ENCODE measurements around the gene TFAM.
A peak's percentile ranks its signal among the peaks of the same experiment; 100 is the strongest.

Gene TFAM

DNA sequence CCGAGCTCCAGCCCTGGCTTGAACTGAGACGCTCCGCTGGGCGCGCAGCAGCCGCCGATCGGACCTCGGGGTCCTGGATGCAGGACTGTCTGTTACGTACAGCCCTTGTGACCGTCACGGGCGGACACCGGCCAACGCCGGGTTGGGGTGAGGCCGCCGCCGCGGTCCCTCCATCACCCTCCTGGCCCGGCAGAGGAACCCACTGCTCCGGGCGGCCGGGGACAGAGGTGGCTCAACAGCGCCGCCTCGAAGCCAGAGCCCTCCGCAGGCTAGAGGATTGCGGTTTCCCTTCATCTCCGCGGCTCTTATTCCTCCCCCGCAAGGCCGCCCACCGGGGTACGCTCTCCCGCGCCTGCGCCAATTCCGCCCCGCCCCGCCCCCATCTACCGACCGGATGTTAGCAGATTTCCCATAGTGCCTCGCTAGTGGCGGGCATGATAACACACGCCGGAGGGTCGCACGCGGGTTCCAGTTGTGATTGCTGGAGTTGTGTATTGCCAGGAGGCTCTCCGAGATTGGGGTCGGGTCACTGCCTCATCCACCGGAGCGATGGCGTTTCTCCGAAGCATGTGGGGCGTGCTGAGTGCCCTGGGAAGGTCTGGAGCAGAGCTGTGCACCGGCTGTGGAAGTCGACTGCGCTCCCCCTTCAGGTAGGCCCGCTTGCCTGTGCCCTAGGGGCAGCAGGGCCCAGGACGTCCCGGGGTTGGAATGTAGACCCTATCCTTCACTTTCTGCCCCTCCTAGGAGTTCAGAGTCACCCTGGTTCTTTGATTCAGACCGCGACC, at the start of gene TFAM:
Gene TFAM (plus strand): TSS at position 412 of the 785 bp plus-strand sequence. CDS start 138 bp downstream, at position 550.
- peak; percentile 73 for DNase-seq (ENCODE audit: low read depth)

DNA sequence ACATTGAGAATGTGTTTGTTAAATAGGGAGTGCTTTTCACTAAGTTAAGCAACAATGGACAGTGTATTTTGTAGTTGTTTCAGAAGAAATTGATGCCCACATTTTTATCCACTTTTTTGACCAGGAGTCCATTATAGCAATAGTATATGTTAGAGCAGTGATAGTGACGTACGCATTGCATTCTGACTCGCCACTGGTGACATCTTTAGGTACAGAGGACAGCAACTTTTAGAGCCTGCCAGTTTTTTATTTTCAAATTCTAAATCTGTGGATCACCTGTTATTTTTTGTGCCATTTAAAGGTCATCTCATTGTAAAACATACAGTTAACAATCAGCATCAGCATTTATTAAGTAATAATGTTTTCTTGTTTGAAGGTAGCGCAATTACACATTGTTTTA, 49.0 kb upstream of the TFAM start:
- no peak for DNase-seq (ENCODE audit: low read depth)

DNA sequence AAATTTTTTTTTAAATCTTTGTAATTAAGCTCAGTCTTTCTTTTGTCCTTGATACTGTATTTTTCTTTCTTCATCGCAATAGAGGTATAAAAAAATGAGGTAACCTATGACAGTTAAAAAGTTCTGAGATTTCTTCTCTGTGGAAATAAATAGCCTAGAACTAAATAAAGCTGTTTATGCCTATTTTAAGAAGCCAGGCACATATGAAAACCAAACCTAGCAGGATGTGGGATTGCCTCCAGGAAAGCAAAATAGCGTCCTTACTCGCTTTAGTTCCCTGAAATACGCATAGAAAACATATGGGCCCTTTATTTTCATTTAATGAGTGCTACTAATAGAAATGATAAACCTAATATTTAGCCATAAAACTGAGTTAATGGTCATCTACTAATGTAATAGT, 43.8 kb upstream of the TFAM start:
- no peak for DNase-seq (ENCODE audit: low read depth)

DNA sequence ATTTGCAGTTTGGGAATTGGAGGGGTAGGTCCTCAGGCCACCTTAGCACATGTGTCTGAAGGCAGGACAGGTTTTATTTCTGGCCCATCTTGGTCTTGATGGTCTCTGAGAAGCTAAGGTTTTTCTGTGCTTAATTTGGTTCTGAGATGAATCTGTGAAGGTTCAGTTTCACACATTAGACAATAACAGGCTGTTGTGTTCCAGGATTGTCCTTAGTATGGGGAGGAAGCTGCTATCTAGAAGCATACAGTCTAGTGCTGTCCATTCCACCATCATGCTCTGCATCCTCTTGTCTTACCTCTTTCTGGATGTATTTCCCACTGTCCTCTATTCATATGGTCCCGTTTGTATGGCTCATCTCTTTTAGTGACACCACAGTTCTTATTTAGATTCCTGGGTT, 43.3 kb upstream of the TFAM start:
- DNase-seq (ENCODE audit: low read depth), result no peak

DNA sequence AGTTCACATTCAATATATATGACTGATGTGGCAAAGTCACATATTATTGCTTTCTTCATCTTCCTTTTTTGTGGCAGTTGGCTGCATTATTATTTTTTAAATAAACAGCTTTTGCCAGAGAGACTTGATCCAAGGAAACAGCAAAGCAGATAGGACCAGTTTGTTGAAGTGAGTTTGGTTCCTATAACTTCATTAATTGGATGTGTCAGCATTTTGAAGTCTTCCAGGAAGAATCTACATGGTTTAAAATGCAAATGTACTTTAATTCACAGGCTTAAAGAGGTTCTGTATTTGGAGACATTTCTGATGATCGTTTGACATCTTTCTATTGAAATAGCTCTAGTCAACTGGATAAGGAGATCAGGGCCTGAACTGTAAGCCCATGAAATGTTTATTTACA, 37.2 kb upstream of the TFAM start:
- no peak for DNase-seq (ENCODE audit: low read depth)

- no peak for DNase-seq (ENCODE audit: low read depth)
These were observed 36.6 kb upstream of the TFAM start for GRCh38 chr10:58348571-58349033.

- DNase-seq (ENCODE audit: low read depth), result no peak
These were observed 35.2 kb upstream of the TFAM start for GRCh38 chr10:58350023-58350422.

DNA sequence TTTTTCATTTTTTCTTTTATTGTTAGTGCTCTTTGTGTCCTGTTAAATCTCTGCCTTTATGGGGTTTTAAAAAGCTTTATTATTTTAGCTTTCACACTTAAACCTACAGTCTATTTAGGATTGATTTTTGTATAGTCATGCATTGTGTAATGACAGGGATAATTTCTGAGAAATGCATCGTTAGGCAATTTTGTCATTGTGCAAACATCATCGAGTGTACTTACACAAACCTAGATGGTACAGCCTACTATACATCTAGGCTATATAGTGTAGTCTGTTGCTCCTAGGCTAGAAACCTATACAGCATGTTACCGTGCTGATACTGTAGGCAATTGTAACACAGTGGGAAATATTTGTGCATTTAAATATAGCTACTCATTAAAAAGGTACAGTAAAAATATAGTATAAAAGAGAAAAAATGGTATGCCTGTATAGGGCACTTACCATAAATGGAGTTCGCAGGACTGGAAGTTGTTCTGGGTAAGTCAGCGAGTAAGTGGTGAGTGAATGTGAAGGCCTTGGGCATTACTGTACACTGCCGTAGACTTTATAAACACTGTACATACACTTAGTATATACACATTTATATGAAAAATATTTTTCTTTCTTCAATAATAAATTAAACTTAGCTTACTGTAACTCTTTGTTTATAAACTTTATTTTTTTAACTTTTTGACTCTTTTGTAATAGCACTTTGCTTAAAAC, 34.4 kb upstream of the TFAM start:
- no peak for DNase-seq (ENCODE audit: low read depth)

DNA sequence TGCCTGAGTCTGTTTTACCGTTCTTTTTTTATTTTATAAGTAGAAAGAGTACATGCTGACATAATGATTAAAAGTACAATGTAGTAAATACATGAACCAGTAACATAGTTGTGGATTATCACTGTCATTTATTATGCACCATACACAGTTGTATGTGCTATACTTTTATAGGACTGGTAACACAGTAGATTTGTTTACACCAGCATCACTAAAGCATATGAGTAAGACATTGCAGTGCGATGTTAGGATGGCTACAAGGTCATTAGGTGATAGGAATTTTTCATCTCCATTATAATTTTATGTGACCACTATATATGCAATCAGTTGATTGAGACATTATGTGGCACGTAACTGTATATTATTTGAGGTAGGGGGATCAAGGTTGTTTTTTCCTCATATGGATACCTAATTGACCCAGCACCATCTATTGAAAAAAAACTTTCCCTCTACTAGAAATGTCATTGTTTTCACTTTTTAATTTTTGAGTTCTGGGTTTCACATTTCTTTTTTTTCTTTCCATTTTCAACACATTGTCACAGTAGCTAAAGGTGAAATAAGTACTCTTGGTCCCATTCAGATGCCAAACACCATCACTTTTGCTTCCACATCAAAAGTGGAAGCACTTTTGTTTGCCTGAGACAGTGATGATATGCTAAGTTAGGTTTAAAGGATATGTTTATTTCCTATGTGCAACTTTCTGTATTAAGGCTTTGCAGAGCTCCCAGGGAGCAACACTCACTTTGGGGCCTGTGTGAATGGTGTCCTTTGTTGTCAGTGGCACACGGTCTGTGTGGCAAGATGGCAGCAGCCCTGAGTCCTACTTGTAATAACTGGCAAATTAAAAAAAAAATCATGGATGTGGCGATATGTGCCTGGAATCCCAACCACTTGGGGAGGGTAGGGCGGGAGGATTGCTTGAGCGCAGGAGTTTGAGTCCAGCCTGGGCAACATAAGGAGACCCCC, 33.3 kb upstream of the TFAM start:
- no peak for DNase-seq (ENCODE audit: low read depth)

- DNase-seq (ENCODE audit: low read depth), result no peak
These were observed 32.1 kb upstream of the TFAM start for GRCh38 chr10:58352956-58353610.

DNA sequence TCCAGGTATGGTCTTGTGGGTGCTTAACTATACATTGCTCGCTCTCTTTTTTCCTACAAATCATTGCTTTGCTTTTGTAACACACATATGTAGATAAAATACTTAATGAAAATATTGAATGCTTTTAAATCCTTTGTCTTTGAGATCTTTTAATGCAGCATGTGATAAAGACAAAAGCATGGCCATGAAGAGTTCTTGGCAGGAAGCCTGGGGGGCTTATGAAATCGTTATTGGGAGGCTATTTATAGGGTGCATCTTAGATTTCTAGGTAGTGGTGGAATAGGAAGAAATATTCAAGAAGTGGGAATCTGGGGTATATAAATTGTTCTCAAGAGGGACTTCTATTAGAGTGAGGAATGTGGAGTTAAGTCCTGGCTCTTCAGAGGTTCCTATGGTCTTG, 28.5 kb upstream of the TFAM start:
- DNase-seq (ENCODE audit: low read depth), result no peak

DNA sequence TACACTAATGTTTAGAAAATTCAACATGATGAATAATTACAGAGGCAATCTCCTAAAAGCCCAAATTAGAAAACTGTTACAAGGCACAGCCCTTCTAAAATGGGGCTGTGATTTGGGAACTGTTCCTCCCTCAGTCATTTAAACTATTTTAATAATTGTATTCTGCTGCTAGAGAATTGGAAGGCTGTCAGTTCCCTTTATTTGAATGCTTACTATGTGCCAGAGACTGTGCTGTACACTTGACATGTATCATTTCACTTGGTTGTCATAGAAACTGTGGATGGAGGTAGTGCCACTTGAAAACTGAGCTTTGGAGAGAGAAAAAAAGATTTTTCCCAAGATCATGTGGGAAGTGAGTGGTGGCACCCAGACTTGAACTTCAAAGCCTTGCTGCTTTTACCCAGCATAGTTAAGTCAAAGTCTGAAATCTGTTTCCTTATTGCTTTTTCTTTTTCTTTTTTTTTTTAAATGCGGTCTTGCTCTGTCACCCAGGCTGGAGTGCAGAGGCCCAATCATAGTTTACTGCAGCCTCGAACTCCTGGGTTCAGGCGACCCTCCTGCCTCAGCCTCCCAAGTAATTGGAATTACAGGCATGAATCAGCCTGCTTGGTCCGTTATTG, 26.8 kb upstream of the TFAM start:
- no peak for DNase-seq (ENCODE audit: low read depth)

DNA sequence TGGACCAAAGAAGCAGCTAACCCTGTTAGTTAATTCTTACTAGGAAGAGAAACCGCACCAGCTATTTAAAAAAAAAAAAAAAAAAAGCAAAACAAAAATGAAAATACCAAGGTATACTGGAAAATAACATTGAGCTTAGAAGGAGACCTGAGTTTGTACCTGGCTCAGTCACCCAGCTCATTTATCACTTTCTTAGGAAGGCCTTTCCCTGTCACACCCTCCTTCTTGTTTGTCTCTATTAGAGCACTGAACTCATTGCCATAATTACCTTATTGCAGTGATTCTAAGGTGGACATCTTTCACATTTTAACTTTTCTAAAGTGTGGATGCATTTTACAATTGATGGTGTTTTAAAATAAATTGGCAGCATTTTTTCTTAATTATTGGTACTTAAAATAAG, 26.3 kb upstream of the TFAM start:
- no peak for DNase-seq (ENCODE audit: low read depth)

DNA sequence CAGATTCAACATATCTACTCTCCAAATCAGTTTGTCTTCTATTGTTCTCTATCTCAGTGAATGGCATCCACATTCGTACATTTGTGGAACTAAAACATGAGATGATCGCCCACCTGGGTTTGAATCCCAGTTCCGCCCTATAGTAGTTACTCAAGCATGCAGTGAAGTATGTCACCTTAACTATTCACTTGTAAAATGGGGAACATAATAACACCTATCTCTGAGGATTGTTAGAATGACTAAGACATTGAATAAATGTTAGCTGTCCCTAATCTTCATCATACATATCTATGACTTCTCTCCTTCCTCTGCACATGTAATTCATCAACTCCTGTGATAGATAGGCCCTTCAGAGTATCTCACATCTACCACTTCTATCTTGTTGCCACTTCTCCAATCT, 25.7 kb upstream of the TFAM start:
- DNase-seq (ENCODE audit: low read depth), result no peak

- no peak for DNase-seq (ENCODE audit: low read depth)
These were observed 24.7 kb upstream of the TFAM start for GRCh38 chr10:58360412-58361004.

DNA sequence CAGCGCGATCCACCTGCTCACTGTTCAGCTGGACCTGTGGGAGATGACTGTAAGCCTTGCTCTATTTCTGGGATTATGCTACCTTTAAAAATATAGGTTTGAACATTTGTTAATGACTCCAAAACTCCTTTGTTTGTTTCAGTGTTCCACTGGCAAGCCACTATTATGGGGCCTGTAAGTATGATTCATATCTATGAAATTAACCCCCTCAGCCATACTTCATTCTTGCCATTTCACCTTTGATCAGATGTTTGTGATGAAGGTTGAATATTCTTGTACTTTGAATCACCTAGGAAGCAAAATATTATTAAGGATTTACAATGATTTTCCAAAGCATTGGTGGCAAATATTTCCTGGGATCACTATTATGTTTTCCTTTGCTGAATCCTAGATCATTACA, 23.9 kb upstream of the TFAM start:
- DNase-seq (ENCODE audit: low read depth), result no peak

DNA sequence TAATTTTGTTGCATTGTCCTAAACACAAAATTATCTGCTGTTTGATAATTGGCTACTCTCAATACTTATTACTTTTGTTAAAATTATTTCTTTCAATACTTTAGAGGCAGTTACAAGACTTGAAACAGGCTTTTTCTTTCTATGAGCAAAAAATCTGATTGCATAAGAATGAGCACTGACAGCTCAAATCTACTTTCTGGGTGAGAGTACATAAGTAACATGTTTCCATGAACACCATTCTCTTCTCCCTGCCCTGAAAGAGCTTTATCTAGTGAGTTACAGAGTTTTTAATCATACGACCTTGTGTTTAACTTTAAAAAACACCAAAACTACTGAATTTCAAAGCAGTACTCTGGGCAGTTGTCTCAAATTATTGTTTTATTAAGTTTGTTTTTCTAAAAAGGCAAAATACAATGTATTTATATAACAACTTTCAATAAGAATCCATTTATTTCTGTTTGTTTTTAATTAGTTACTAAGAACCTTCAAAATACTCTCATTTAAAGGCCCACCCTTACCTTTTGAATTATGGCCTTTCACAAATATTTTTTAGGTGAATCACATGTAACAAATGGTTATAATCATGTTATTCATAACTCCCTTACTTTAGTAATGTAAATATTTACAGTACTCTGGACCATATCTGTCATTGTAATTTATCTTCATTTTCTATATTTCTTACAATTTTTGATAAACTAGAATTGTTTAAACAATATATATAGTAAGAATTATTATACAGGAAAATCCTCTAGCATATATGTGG, 23.0 kb upstream of the TFAM start:
- DNase-seq (ENCODE audit: low read depth), result no peak

DNA sequence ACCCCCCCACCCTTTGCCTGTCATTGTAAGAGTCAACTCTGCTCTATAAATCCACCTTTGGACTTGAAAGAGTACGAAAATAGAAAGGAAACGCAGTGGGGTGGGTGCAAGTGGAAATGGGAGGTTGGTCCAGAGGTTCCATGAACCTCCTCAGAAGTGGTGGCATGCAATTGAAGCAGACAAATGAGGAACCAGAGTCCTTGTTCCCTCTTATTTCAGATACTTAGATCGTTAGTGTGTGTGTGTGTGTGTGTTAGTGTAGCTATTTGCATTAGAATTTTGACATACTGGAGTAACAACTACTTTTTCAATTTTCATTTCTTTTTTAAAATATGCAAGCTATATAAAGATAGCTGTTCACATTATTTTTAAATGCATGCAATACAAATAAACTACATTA, 18.1 kb upstream of the TFAM start:
- no peak for DNase-seq (ENCODE audit: low read depth)

GRCh38 chr10:58371473-58371872, 13.7 kb upstream of the TFAM start:
- DNase-seq (ENCODE audit: low read depth), result no peak
